NOMO-1 (cell line): ENCODE results near the gene TRPM3.

Experiments used
- DNase-seq, 2 experiments: peaks; one replicate each; lab custom pipeline; 2025; ENCODE audit not compliant: unreplicated experiment in 2 of 2; lab: John Stamatoyannopoulos, UW

TRPM3 gene

DNA sequence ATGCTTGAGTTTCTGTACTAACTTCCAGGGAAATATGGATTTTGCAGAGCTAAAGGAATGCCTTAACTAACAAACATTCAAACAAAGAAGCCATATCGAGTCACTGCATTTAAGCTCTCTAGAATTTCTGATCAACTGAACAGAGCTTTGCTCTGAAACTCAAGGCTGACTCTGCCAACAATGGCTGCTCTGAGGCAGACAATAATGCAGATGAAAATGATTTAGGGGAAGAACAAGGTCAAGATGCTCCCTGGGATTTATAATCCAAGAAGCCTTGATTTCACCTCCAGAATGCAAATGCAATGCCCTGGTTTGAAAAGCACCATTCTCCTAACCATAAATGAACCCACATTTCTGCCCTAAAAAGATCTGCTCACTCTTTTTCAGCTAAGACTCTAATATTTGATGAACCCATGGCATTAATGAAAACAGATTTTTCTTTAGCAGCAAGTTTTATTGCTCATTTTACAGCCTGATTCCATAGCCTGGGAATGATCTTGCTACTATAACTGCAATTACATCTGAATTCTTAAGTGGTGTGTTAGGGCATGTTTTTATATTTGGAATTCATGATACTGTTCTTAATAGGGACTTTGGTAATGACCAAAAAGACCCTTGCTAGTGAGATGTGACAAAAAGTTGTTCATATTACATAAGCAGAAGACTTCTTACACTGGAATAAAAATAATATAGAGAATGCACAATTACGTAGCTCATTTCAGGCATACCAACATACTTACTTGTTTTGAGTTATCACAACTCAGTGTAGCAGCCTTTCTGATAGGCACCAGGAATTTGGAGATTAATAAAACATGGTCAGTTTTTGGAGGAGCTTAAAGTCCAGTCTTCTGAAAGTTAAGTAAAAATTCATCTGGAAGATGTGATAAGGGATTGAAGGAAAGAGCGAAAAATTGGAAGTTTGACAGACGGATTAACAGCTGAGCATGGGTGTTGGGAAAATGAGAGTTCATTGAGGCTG, 169.4 kb downstream of the TRPM3 start:
- no peak for DNase-seq

GRCh38 chr9:70950270-70950669, 171.2 kb downstream of the TRPM3 start:
- no peak for DNase-seq

DNA sequence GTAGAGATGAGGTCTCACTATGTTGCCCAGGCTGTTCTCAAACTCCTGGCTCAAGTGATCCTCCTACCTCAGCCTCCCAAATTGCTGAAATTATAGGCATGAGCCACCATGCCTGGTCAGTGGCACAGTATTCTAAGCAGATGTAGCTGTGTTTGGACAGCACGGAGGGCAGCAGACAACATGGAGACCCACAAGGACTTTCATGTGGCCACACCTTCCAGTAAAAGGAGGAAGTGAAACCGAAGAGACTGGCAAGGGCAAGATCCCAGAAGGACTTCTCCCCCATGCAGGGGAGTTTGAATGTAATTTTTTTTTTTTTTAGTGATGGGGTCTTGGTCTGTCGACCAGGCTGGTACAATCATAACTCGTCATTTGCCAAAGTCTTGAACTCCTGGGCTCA, 172.2 kb downstream of the TRPM3 start:
- peak in 1 of 2 experiments; percentile 0 for DNase-seq

- no peak for DNase-seq
Observed at GRCh38 chr9:70948744-70949143, 172.7 kb downstream of the TRPM3 start.

DNA sequence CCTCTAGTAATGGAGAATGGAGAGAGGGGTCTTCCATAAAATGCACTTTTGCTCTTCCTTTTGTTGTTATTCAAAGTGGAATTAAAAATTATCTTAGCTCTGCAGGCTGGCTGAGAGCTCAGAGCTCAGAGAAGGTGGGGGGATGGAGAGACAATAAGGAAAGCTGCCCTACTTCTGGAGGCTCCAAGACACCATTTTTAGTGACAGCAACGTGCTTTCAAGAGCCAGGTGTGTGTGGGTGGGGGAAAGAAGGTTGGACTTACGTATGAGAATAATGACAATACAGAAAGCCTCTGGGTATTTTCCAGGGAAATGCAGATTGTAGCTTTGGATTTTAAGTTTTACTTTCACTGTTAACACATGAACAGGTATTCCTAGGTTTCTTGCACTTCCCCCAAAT, 173.9 kb downstream of the TRPM3 start:
- no peak for DNase-seq

DNA sequence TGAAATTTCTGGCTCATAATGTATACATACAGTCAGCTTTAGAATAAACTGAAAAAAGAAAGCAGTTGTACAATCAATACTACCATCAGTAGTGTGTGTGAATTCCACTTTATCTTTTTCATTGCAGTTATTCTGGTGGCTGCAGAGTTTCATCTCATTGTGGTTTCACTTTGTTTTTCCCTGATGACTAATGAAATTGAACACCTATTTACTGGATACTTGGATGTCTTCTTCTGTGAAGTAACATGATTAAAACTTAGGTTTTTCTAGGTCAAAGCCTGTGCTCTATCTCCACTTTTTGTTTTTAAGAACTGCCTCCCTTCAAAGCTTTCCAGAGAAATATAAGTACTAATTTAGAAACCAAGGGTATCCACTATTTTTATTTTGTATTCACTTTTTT, 174.3 kb downstream of the TRPM3 start:
- DNase-seq, result no peak

GRCh38 chr9:70945301-70945700, 176.1 kb downstream of the TRPM3 start:
- DNase-seq, result no peak

- DNase-seq, result no peak
Observed at GRCh38 chr9:70941191-70941590, 180.2 kb downstream of the TRPM3 start.

GRCh38 chr9:70940605-70941004, 180.8 kb downstream of the TRPM3 start:
- no peak for DNase-seq

- DNase-seq, result no peak
Observed at GRCh38 chr9:70936536-70936935, 184.9 kb downstream of the TRPM3 start.

- DNase-seq, result no peak
Observed at GRCh38 chr9:70935856-70936255, 185.6 kb downstream of the TRPM3 start.

DNA sequence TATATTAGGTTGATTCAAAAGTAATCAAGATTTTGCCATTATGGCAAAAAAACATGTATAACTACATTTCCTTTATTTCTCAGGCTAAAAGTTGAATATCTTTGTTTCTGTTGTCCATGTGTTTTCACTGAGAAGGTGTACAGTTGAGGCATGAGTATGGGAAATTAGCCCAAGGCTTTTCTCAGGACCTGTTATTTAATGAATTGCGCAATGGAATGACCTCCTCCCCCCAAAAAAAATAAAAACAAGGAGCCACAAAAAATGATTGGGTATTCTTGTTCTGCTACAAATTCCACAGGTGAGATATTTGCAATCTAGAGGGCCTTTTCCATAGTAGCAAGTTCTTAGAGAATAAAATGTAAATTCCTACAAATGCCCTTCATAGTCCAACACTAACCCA, 186.8 kb downstream of the TRPM3 start:
- DNase-seq, result no peak

DNA sequence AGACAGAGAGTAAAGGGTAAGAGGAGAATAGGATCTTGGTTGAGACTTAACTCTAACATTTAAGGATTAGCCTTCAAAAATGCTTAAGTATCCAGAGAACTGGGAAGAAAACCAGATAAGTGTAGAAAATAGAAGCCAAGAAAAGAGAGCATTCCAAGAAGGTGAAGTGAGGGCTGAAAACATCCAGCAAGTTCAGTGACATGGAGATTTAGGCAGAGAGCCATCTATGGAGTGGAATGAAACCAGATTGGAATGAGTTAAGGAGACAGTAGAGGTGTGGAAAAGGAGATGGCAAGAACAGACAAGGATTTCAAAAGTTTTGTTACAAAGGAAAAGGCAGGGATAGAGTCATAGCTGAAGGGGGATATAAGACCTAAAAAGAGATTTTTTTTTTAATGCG, 188.1 kb downstream of the TRPM3 start:
- no peak for DNase-seq

GRCh38 chr9:70932097-70932496, 189.3 kb downstream of the TRPM3 start:
- no peak for DNase-seq

GRCh38 chr9:70927530-70927929, 193.9 kb downstream of the TRPM3 start:
- DNase-seq, result no peak

DNA sequence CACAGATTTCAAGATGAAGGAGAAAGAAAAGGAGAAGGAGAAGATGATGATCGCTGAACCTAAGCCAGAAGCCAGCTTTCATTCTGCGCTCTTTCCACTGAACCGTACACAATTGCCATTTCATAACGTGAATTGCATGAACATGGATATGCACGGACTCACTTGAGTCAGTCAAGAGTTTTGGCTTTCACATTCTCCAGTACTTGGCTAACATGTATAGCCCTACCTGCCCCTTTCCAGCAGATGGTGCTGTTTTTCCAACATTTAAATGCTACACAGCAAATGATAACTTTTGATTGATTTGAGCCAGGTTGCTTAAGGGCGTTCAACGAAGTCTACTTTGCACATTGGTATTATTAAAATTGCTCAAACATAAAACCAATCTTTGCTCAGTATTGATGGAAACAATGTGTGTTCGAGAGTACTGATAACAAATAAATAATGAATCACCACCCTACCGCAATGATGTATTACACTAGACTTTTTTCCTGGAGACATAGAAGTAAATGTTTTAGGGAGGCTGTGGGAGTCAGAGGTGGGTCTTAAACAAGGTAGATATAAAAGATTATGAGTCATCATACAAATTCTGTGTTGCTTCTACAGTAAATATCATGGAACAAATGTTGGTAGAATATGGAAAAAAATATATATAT, 196.4 kb downstream of the TRPM3 start:
- peak in 1 of 2 experiments; percentile 8 for DNase-seq

DNA sequence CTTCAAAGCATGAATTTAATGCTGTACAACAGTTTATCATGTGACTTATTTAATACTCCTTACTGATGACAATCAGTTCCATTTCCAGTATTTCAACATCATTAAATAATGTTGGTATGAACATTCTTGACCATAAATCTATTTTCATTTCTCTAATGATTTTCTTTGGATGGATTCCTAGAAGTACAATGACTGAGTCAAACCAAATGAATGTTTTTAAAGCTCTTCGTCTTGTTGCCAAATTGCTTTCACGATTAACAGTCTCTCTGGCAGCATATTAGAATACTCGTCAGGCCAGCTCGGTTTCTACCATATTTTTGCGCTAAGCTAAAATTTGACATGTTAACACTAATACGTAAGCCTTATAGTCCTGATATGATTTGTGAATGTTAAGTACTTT, 197.0 kb downstream of the TRPM3 start:
- no peak for DNase-seq

GRCh38 chr9:70923961-70924360, 197.5 kb downstream of the TRPM3 start:
- DNase-seq, result no peak

GRCh38 chr9:70921136-70921535, 200.3 kb downstream of the TRPM3 start:
- no peak for DNase-seq

DNA sequence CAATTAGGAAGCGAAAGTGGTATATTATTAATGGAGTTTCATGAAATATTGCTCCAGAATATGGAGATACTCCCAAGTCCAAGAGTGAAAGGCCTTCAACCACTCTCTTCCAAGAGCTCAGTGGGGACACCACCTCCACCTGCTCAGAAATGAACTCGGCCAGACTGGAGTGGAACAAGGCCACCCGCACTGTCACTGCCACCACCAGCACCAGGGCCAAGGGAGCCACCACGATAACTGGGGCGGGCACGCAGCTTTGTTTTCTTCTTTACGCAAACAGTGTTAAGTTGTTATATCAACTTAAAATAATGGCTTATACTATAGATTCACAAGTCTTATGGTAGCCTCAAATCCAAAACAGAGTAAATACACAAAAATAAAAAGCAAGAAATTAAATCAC, 204.1 kb downstream of the TRPM3 start:
- DNase-seq, result no peak

DNA sequence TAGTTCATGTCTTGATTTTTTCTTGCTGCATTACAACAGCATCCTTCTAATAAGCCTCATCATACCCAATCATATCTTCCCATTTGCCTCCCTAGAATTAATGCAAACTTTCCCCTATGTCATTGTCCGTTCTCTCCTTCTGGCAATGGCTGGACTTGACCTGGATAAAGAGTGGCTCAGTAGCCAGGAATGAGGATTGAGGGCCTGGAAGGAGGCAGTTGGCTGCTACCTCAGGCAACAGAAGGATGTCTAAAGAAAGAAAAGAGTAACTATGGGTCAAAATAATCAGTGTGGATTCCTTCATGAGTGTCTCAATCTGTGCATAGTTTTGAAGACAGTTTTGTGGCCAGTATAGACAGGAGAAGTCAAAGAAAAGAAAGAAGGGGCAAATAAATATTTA, 209.6 kb downstream of the TRPM3 start:
- DNase-seq, result no peak

DNA sequence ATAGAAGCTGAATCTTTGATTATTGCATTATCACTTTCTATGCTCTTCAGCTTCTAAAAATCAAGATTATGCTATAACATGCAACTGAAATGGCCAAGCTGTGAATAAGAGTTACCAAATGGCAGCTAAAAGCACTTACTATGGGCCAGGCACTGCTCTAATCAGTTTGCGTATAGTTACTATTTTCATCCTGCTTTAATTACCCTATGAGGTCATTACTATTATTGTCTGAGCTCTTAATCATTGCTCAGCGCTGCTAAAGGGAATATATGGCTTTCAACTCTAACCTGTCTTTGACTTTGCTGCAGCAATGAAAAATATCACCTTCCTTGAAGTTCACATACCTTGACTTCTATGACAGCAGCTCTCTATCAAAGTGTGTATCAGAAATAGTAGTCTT, 210.8 kb downstream of the TRPM3 start:
- no peak for DNase-seq
